ENCODE results near the gene SLC38A8. TPM values are rescaled to one million over a fixed set of nuclear protein-coding genes. Genes with fewer than 3 reads are reported as not detected.

SLC38A8 gene
- total RNA-seq, 3 donors from 2014 or later (not counting 1 experiment from before 2014, with no cell fraction given) = not detected

DNA sequence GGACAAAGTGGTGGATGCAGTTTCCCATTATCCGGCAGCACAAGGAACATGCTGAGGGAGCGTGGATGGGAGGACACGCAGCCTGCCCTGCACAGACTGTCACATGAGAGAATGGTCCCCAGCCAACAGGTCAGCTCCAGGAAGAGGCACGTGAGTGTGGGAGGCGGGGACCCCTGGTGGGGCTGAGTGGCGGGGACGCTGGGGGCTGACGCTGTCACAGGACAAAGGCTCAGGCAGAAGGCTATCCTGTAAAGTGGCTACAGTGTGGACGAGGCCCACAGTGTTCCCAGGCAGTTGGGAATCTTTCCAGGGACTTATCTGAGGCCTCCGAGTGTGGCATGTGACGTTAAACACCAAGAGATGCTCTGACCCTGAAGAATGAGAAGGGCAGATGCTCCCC lies 43.7 kb upstream of the SLC38A8 start:
- DNase-seq = no peak
- H3K27ac Mint-ChIP-seq = peak overlapping the region in 1 of 2 donors; percentile 57
- no peak overlapping the region for H3K4me3 Mint-ChIP-seq
- TF ChIP-seq, protein P1, sequence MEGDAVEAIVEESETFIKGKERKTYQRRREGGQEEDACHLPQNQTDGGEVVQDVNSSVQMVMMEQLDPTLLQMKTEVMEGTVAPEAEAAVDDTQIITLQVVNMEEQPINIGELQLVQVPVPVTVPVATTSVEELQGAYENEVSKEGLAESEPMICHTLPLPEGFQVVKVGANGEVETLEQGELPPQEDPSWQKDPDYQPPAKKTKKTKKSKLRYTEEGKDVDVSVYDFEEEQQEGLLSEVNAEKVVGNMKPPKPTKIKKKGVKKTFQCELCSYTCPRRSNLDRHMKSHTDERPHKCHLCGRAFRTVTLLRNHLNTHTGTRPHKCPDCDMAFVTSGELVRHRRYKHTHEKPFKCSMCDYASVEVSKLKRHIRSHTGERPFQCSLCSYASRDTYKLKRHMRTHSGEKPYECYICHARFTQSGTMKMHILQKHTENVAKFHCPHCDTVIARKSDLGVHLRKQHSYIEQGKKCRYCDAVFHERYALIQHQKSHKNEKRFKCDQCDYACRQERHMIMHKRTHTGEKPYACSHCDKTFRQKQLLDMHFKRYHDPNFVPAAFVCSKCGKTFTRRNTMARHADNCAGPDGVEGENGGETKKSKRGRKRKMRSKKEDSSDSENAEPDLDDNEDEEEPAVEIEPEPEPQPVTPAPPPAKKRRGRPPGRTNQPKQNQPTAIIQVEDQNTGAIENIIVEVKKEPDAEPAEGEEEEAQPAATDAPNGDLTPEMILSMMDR (IDR thresholded peaks at IDR 0.05) = no peak
- no peaks in the 10 kb centered on the region for H3K9me3 Mint-ChIP-seq
- no peak for ATAC-seq
- Histone ChIP-seq H3K36me3 (ENCODE audit: control insufficient read depth, insufficient read depth, low read length) (peaks cover 53% of the 10 kb centered on the region), H3K4me3 (ENCODE audit: low read length) (no peak overlapping the region), H3K9me3 (ENCODE audit: control insufficient read depth, insufficient read depth, low read length) (no peaks in the 10 kb centered on the region), H3K27me3 (ENCODE audit: control insufficient read depth, insufficient read depth, low read length) (no peaks in the 10 kb centered on the region), H3K27ac (ENCODE audit: low read length) (no peak overlapping the region), H3K4me1 (ENCODE audit: control insufficient read depth, insufficient read depth, low read length) (peaks cover 27% of the 10 kb centered on the region)
- intact Hi-C loops (cut with micrococcal nuclease) = no loop called here
- peaks cover 13% of the 10 kb centered on the region for H3K36me3 Mint-ChIP-seq
- WGBS (ENCODE audit: insufficient coverage) = 90% methylated on average over 11 of the region's 11 CpGs
- no peaks in the 10 kb centered on the region for H3K27me3 Mint-ChIP-seq (ENCODE audit: low read depth in 2 of 2)
- peaks cover 22 to 27% of the 10 kb centered on the region in 2 donors for H3K4me1 Mint-ChIP-seq

GRCh38 chr16:84085773-84086172 lies 43.2 kb upstream of the SLC38A8 start:
- DNase-seq = no peak
- H3K27ac ChIP-seq (ENCODE audit: low read length) = no peak overlapping the region
- whole genome bisulfite sequencing (ENCODE audit: insufficient coverage) = 6% methylated on average over 6 of the region's 6 CpGs
- H3K27me3 ChIP-seq (ENCODE audit: control insufficient read depth, insufficient read depth, low read length) = no peaks in the 10 kb centered on the region
- peaks cover 55% of the 10 kb centered on the region for H3K36me3 ChIP-seq (ENCODE audit: control insufficient read depth, insufficient read depth, low read length)
- no peak for ATAC-seq
- H3K9me3 ChIP-seq (ENCODE audit: control insufficient read depth, insufficient read depth, low read length) = no peaks in the 10 kb centered on the region
- Mint-ChIP-seq H3K27me3 (ENCODE audit: low read depth in 2 of 2) (no peaks in the 10 kb centered on the region), H3K4me3 (peak overlapping the region; percentile 4), H3K36me3 (peaks cover 11% of the 10 kb centered on the region), H3K9me3 (no peaks in the 10 kb centered on the region), H3K4me1 (peaks cover 27 to 28% of the 10 kb centered on the region in 2 donors), H3K27ac (peak overlapping the region in 1 of 2 donors; percentile 57)
- no peak overlapping the region for H3K4me3 ChIP-seq (ENCODE audit: low read length)
- intact Hi-C loops (cut with micrococcal nuclease) = loop anchor here (2.0 kb wide), 1 partner anchor 101 kb away; the partner anchor contains the start of gene TAF1C
- TF ChIP-seq, protein P1 (IDR thresholded peaks at IDR 0.05) = no peak
- H3K4me1 ChIP-seq (ENCODE audit: control insufficient read depth, insufficient read depth, low read length) = peaks cover 27% of the 10 kb centered on the region

DNA sequence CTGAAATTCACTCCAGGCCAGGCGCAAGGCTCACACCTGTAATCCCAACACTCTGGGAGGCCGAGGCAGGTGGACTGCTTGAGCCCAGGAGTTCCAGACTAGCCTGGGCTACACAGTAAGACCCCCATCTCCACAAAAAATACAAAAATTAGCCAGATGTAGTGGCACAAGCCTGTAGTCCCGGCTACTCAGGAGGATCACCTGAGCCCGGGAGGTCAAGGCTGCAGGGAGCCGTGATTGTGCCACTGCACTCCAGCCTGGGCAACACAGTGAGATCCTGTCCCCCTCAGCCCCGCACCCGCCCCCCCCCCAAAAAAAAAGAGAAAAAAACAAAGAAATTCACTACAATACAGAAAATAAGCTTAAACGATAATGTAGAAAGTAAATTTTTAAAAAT lies 42.7 kb upstream of the SLC38A8 start:
- Mint-ChIP-seq H3K4me1 (peaks cover 27 to 32% of the 10 kb centered on the region in 2 donors), H3K27me3 (ENCODE audit: low read depth in 2 of 2) (no peaks in the 10 kb centered on the region), H3K27ac (no peak overlapping the region), H3K9me3 (no peaks in the 10 kb centered on the region), H3K4me3 (no peak overlapping the region), H3K36me3 (peaks cover 11% of the 10 kb centered on the region)
- Histone ChIP-seq H3K9me3 (ENCODE audit: control insufficient read depth, insufficient read depth, low read length) (no peaks in the 10 kb centered on the region), H3K27me3 (ENCODE audit: control insufficient read depth, insufficient read depth, low read length) (no peaks in the 10 kb centered on the region), H3K36me3 (ENCODE audit: control insufficient read depth, insufficient read depth, low read length) (peaks cover 55% of the 10 kb centered on the region), H3K4me1 (ENCODE audit: control insufficient read depth, insufficient read depth, low read length) (peaks cover 27% of the 10 kb centered on the region), H3K27ac (ENCODE audit: low read length) (no peak overlapping the region), H3K4me3 (ENCODE audit: low read length) (no peak overlapping the region)
- no peak for DNase-seq
- TF ChIP-seq, protein P1 (IDR thresholded peaks at IDR 0.05) = no peak
- intact Hi-C loops (cut with micrococcal nuclease) = loop anchor here (2.0 kb wide), 1 partner anchor 102 kb away; the partner anchor contains the start of gene TAF1C
- WGBS (ENCODE audit: insufficient coverage) = 92% methylated on average over 5 of the region's 8 CpGs
- no peak for ATAC-seq
